ENCODE results near the gene TMEM201. TPM values are rescaled to one million over a fixed set of nuclear protein-coding genes. Genes with fewer than 3 reads are reported as not detected.

The TMEM201 gene
- polyA plus RNA-seq, 1 experiment, result 1.6 TPM

DNA sequence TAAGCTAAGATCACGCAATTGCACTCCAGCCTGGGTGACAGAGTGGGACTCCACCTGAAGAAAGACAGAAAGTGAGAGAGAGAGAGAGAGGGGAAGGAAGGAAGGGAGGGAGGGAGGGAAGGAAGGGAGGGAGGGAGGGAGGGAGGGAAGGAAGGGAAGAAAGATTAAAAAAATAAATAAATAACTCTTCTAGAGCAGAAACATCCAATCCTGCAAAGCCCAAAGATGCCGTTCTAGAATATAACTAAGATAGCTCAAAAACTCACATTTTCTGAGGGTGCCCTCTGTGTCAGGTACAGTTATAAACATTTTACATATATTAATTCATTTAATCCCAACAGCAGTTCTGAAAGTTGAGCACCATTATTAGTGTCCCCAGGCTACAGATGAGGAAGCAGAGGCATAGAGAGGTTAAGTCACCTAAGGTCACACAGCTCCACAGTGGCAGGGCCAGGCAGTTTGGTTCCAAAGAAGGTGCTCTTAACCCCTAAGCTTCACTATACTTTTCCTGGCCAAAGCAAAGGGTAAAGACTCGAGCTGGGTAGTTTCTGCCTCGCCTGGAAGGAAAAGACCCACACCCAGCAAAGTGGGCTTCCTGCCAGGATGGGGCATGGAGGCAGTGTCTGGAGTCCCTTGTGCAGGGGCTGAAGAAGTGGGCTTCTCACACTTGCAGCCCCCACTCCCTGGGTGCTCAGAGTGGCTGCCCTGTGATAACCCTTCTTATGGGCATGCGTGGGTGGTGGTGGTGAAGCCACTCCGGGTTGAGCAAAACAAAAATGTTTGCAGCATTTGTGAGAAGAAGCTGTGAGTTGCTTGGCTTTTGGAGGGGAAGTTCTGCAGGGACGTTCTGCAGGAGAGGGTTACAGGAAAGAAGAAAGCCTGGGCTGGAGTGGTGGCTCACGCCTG is 54.9 kb downstream of the TMEM201 start:
- TF ChIP-seq, protein P1, sequence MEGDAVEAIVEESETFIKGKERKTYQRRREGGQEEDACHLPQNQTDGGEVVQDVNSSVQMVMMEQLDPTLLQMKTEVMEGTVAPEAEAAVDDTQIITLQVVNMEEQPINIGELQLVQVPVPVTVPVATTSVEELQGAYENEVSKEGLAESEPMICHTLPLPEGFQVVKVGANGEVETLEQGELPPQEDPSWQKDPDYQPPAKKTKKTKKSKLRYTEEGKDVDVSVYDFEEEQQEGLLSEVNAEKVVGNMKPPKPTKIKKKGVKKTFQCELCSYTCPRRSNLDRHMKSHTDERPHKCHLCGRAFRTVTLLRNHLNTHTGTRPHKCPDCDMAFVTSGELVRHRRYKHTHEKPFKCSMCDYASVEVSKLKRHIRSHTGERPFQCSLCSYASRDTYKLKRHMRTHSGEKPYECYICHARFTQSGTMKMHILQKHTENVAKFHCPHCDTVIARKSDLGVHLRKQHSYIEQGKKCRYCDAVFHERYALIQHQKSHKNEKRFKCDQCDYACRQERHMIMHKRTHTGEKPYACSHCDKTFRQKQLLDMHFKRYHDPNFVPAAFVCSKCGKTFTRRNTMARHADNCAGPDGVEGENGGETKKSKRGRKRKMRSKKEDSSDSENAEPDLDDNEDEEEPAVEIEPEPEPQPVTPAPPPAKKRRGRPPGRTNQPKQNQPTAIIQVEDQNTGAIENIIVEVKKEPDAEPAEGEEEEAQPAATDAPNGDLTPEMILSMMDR (IDR thresholded peaks at IDR 0.05; ENCODE audit: low read depth, low read length), result no peak
- CTCF ChIA-PET, result interaction anchor here (1.1 to 1.7 kb wide), 2 partner anchors 17 to 28 kb away, joined by 3 to 6 read pairs; no protein-coding TSS in a partner anchor
- peaks cover 10% of the 10 kb centered on the region for H3K27me3 ChIP-seq (ENCODE audit: control insufficient read depth, insufficient read depth, low read length)
- H3K4me3 ChIP-seq (ENCODE audit: low read depth, low read length), result no peak overlapping the region
- no peak for DNase-seq (ENCODE audit: low read depth, low spot score)
- POLR2A ChIA-PET, result interaction anchor here (0.6 to 0.8 kb wide), 2 partner anchors 14 to 410 kb away, joined by 5 to 18 read pairs; no protein-coding TSS in a partner anchor
- H3K9me3 ChIP-seq (ENCODE audit: control insufficient read depth, insufficient read depth, low read length), result no peaks in the 10 kb centered on the region
- no peak overlapping the region for H3K27ac ChIP-seq (ENCODE audit: low read depth, low read length)

DNA sequence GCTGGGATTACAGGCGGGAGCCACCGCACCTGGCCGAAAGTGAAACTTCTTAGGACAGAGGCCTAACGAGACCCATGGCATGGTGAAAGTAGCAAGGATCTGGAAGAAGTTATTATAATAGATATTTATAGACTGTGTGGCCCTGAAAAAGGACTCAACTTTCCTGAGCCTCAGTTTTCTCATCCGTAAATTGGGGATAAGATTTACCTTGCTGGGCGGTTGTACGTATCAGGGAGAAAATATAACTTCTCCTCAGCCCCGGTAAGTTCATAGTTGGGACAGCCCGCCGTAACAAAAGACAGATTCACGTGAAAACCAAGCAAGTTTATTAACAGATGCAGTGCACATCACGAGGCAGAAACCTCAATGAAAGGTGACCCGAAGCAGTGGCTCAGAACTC is 57.3 kb downstream of the TMEM201 start:
- no peak for DNase-seq (ENCODE audit: low read depth, low spot score)
- H3K27me3 ChIP-seq (ENCODE audit: control insufficient read depth, insufficient read depth, low read length), result peaks cover 17% of the 10 kb centered on the region
- H3K27ac ChIP-seq (ENCODE audit: low read depth, low read length), result no peak overlapping the region
- no peaks in the 10 kb centered on the region for H3K9me3 ChIP-seq (ENCODE audit: control insufficient read depth, insufficient read depth, low read length)
- no peak overlapping the region for H3K4me3 ChIP-seq (ENCODE audit: low read depth, low read length)
- TF ChIP-seq, protein P1 (IDR thresholded peaks at IDR 0.05; ENCODE audit: low read depth, low read length), result no peak
- POLR2A ChIA-PET, result no interaction called here
- CTCF ChIA-PET, result interaction anchor here (0.7 kb wide), 1 partner anchor 14 kb away, joined by 6 read pairs; no protein-coding TSS in a partner anchor

- TF ChIP-seq, protein P1 (IDR thresholded peaks at IDR 0.05; ENCODE audit: low read depth, low read length), result no peak
- CTCF ChIA-PET, result interaction anchor here (0.6 to 0.7 kb wide), 2 partner anchors 22 to 303 kb away, joined by 5 to 6 read pairs; no protein-coding TSS in a partner anchor
- no peaks in the 10 kb centered on the region for H3K9me3 ChIP-seq (ENCODE audit: control insufficient read depth, insufficient read depth, low read length)
- POLR2A ChIA-PET, result no interaction called here
- peaks cover 15% of the 10 kb centered on the region for H3K27me3 ChIP-seq (ENCODE audit: control insufficient read depth, insufficient read depth, low read length)
- H3K4me3 ChIP-seq (ENCODE audit: low read depth, low read length), result no peak overlapping the region
- no peak overlapping the region for H3K27ac ChIP-seq (ENCODE audit: low read depth, low read length)
- DNase-seq (ENCODE audit: low read depth, low spot score), result no peak
These were observed 59.5 kb downstream of the TMEM201 start for GRCh38 chr1:9648171-9648570.

GRCh38 chr1:9649769-9650168 is 61.1 kb downstream of the TMEM201 start:
- CTCF ChIA-PET, result no interaction called here
- Histone ChIP-seq H3K9me3 (ENCODE audit: control insufficient read depth, insufficient read depth, low read length) (no peaks in the 10 kb centered on the region), H3K27me3 (ENCODE audit: control insufficient read depth, insufficient read depth, low read length) (peaks cover 19% of the 10 kb centered on the region), H3K4me3 (ENCODE audit: low read depth, low read length) (no peak overlapping the region), H3K27ac (ENCODE audit: low read depth, low read length) (no peak overlapping the region)
- TF ChIP-seq, protein P1 (IDR thresholded peaks at IDR 0.05; ENCODE audit: low read depth, low read length), result no peak
- no peak for DNase-seq (ENCODE audit: low read depth, low spot score)
- POLR2A ChIA-PET, result no interaction called here

GRCh38 chr1:9651220-9651564 is 62.5 kb downstream of the TMEM201 start:
- no peak overlapping the region for H3K27ac ChIP-seq (ENCODE audit: low read depth, low read length)
- CTCF ChIA-PET, result no interaction called here
- H3K9me3 ChIP-seq (ENCODE audit: control insufficient read depth, insufficient read depth, low read length), result no peaks in the 10 kb centered on the region
- TF ChIP-seq, protein P1 (IDR thresholded peaks at IDR 0.05; ENCODE audit: low read depth, low read length), result no peak
- peak overlapping the region; percentile 64 for H3K4me3 ChIP-seq (ENCODE audit: low read depth, low read length)
- peaks cover 19% of the 10 kb centered on the region for H3K27me3 ChIP-seq (ENCODE audit: control insufficient read depth, insufficient read depth, low read length)
- no peak for DNase-seq (ENCODE audit: low read depth, low spot score)
- POLR2A ChIA-PET, result interaction anchor here (0.7 to 2.4 kb wide), 2 partner anchors 13 to 21 kb away, joined by 7 to 9 read pairs; no protein-coding TSS in a partner anchor

Data from AG04450 (cell line).